GM23338 (cell line): Measurements from ENCODE around the gene GTF2E1. TPM values are rescaled to one million over a fixed set of nuclear protein-coding genes. Genes with fewer than 3 reads are reported as not detected.
A peak's percentile ranks its signal among the peaks of the same experiment; 100 is the strongest.
"Not testable (repeated sequence)": the region's sequence is repeated elsewhere in the genome, so short reads cannot be mapped to it uniquely, and the experiment has no call there.

Experiments used
- ATAC-seq: fragments of 200-7000 bp; cut with Tn5 transposase; 3 replicates; pipeline ENCODE4 v1.9.1; 2020
- DNase-seq: peaks from one replicate; pipeline ENCODE4 v3.0.0-alpha.2; 2015; ENCODE audit warnings: low spot score
- H2AFZ ChIP-seq: fragments of 200-600 bp; sonication (generic); 2 replicates; pipeline ENCODE4 v1.8.0; 2016; ENCODE audit warnings: antibody characterized with exemption, mild to moderate bottlenecking, moderate library complexity
- H3F3A ChIP-seq: fragments of 200-600 bp; sonication (generic); replicated peaks from 2 replicates; pipeline ENCODE4 v1.8.0; 2017; ENCODE audit warnings: antibody characterized with exemption, mixed run types, low read depth
- H3K27ac ChIP-seq: fragments of 200-600 bp; sonication (generic); 2 replicates; pipeline ENCODE4 v1.6.1; 2016; ENCODE audit warnings: low read depth
- H3K27me3 ChIP-seq: fragments of 200-600 bp; sonication (generic); 2 replicates; pipeline ENCODE4 v1.8.0; 2016; ENCODE audit warnings: mild to moderate bottlenecking, mixed run types, moderate library complexity; ENCODE audit not compliant: insufficient read depth
- H3K36me3 ChIP-seq: fragments of 200-600 bp; sonication (generic); 2 replicates; pipeline ENCODE4 v1.8.0; 2016; ENCODE audit warnings: mild to moderate bottlenecking; ENCODE audit not compliant: insufficient read depth
- H3K4me1 ChIP-seq: fragments of 200-600 bp; sonication (generic); 2 replicates; pipeline ENCODE4 v1.8.0; 2016; ENCODE audit warnings: mild to moderate bottlenecking, moderate library complexity; ENCODE audit not compliant: insufficient read depth
- H3K4me2 ChIP-seq: fragments of 200-600 bp; sonication (generic); 2 replicates; pipeline ENCODE4 v1.7.1; 2017; ENCODE audit warnings: mixed run types
- H3K4me3 ChIP-seq: fragments of 200-600 bp; sonication (generic); 2 replicates; pipeline ENCODE4 v1.6.1; 2016; ENCODE audit warnings: mixed run types
- H3K79me2 ChIP-seq: fragments of 200-600 bp; sonication (generic); replicated peaks from 2 replicates; pipeline ENCODE4 v1.8.0; 2017; ENCODE audit warnings: mild to moderate bottlenecking; ENCODE audit not compliant: insufficient read depth
- H3K9me2 ChIP-seq: fragments of 200-600 bp; sonication (generic); 2 replicates; pipeline ENCODE4 v1.8.0; 2017; ENCODE audit not compliant: insufficient read depth
- H4K20me1 ChIP-seq: fragments of 200-600 bp; sonication (generic); replicated peaks from 2 replicates; pipeline ENCODE4 v1.8.0; 2017; ENCODE audit warnings: mild to moderate bottlenecking; ENCODE audit not compliant: insufficient read depth
- H3K27ac Mint-ChIP-seq: 2 replicates; pipeline ENCODE4 v1.8.0; 2020; ENCODE audit warnings: inconsistent platforms, mild to moderate bottlenecking, moderate library complexity, mixed read lengths
- H3K27me3 Mint-ChIP-seq: 3 replicates; pipeline ENCODE4 v1.8.0; 2022; ENCODE audit warnings: low read depth, mild to moderate bottlenecking, moderate library complexity, mixed read lengths, inconsistent platforms; ENCODE audit not compliant: insufficient read depth, poor library complexity
- H3K36me3 Mint-ChIP-seq: 3 replicates; pipeline ENCODE4 v1.8.0; 2021; ENCODE audit warnings: low read depth, mild to moderate bottlenecking, inconsistent platforms, moderate library complexity, mixed read lengths
- H3K4me1 Mint-ChIP-seq: 3 replicates; pipeline ENCODE4 v1.8.0; 2020; ENCODE audit warnings: mild to moderate bottlenecking, inconsistent platforms, mixed read lengths
- H3K4me3 Mint-ChIP-seq: 3 replicates; pipeline ENCODE4 v1.8.0; 2021; ENCODE audit warnings: moderate library complexity, mild to moderate bottlenecking, inconsistent platforms, mixed read lengths
- H3K9me3 Mint-ChIP-seq: 3 replicates; pipeline ENCODE4 v1.8.0; 2020; ENCODE audit warnings: moderate library complexity, mild to moderate bottlenecking, inconsistent platforms, mixed read lengths
- CREB1 ChIP-seq: fragments of 250-450 bp; sonication (Bioruptor Pico); IDR thresholded peaks from 2 replicates; pipeline ENCODE4 v1.5.0; 2020; ENCODE audit warnings: low read depth, mild to moderate bottlenecking, moderate library complexity
- CTCF ChIP-seq, 2 experiments: fragments of 200-600 bp in 1 of 2; sonication (generic) in 1 of 2; conservative IDR thresholded peaks; 2 replicates each; pipeline versions ENCODE4 v1.5.1 to v1.6.1; 2016 to 2017; ENCODE audit warnings: antibody characterized with exemption in 2 of 2, low read depth in 2 of 2, mild to moderate bottlenecking in 2 of 2, moderate library complexity in 1 of 2
- EZH2 ChIP-seq: fragments of 200-600 bp; sonication (generic); IDR thresholded peaks from one replicate; pipeline ENCODE4 v1.8.0; 2017; ENCODE audit warnings: antibody characterized with exemption, mild to moderate bottlenecking, low read depth; ENCODE audit not compliant: unreplicated experiment
- EZH2phosphoT487 ChIP-seq: fragments of 200-600 bp; sonication (generic); IDR thresholded peaks from one replicate; pipeline ENCODE4 v1.8.1; 2018; ENCODE audit warnings: antibody characterized with exemption; ENCODE audit not compliant: unreplicated experiment
- JUNB ChIP-seq: IDR thresholded peaks from one replicate; pipeline ENCODE4 v1.6.1; 2016; ENCODE audit warnings: antibody characterized with exemption; ENCODE audit not compliant: unreplicated experiment
- POLR2AphosphoS5 ChIP-seq: IDR thresholded peaks from 2 replicates; pipeline ENCODE4 v1.6.1; 2016; ENCODE audit warnings: antibody characterized with exemption, low read depth
- ZNF114 ChIP-seq: fragments of 250-450 bp; sonication (Bioruptor Pico); IDR thresholded peaks from 2 replicates; pipeline ENCODE4 v1.5.0; 2020; ENCODE audit warnings: mild to moderate bottlenecking, moderate library complexity
- ZNF331 ChIP-seq: fragments of 250-450 bp; sonication (Bioruptor Pico); IDR thresholded peaks from 2 replicates; pipeline ENCODE4 v1.5.0; 2020; ENCODE audit warnings: low read depth, mild to moderate bottlenecking, moderate library complexity
- ZNF462 ChIP-seq: fragments of 250-450 bp; sonication (Bioruptor Pico); IDR thresholded peaks from 2 replicates; pipeline ENCODE4 v1.5.0; 2020; ENCODE audit warnings: mild to moderate bottlenecking, moderate library complexity
- polyA plus RNA-seq: library from polyadenylated mRNA; unstranded; fragments of >200 nt; fragmentation: Nextera tagmentation; extraction: Ambion mirVana; gene quantifications from 2 replicates; pipeline ENCODE4 v1.2.1, GENCODE V29; 2016
- total RNA-seq: library from RNA; depleted of rRNA; stranded (reverse); fragments of >200 nt; shearing (Covaris generic); gene quantifications from 2 replicates; pipeline ENCODE4 v1.2.3, GENCODE V29; 2014

Gene GTF2E1
- total and polyA plus RNA-seq, 2 experiments from 2014 or later, result 24.3 to 69.0 TPM

DNA sequence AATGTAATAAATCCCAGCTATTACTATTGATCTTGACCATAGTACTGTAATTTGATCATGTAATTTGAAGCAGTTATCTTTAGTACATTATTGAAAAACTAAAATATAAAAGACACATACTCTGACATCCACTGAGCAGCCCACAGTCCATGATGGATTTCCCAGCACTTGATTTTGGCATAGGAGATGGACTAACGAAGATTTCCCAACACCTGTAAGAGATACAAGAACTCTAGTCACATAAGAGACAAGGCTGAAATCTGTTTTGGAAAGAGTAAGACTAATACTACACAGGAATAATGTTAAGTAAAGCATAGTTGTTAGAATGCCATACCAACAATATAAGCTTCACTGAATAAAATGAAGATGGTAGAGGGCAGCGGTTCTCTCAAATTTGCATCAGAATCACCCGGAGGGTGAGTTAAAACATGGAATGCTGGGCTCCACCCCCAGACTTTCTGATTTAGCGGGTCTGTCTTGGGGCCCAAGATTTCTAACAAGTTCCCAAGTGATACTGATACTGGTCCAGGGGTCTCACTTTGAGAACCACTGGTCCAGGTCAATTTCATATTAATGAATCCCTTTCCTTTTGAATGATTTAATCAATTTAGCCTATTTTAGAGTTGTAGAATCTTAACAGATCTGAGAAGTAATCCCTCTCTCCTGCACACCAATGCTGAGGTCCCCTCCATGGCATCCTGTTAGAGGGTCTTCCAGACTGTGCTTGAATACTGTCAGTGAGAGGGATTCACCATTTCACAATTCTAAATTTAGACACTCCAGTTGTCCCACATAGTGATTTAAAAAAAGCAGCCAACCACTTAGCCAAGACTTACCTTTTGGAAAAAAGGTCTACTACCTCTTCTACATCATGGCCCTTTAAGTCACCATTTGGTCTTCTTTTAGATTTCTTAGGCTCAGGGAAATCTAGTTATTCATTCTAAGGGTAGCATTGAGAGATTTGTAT is 11.7 kb upstream of the GTF2E1 start:
- Mint-ChIP-seq H3K36me3 (peaks cover 34% of the 10 kb centered on the region), H3K27me3 (peaks cover 2% of the 10 kb centered on the region), H3K4me1 (peaks cover 21% of the 10 kb centered on the region), H3K27ac (peak overlapping the region; percentile 50; the same call in 1 of the 2 replicates), H3K9me3 (peaks cover 33% of the 10 kb centered on the region), H3K4me3 (no peak overlapping the region; the same call in 2 of the 3 replicates)
- no peaks in the 10 kb centered on the region for H4K20me1 ChIP-seq
- peaks cover 3% of the 10 kb centered on the region; the same call in 1 of the 2 replicates for H3K36me3 ChIP-seq
- 0 out of 2 replicates have a peak overlapping the region, but pooled peaks have one; percentile 10 for H3K4me2 ChIP-seq
- DNase-seq (peak; percentile 61), ATAC-seq (peak; percentile 74)
- H3K79me2 ChIP-seq, result no peaks in the 10 kb centered on the region
- no peak overlapping the region for H3K27ac ChIP-seq
- H3K27me3 ChIP-seq, result no peaks in the 10 kb centered on the region
- no peaks in the 10 kb centered on the region for H3F3A ChIP-seq
- no peak overlapping the region for H2AFZ ChIP-seq
- no peak overlapping the region for H3K4me3 ChIP-seq
- peaks cover 23% of the 10 kb centered on the region for H3K4me1 ChIP-seq
- H3K9me2 ChIP-seq, result no peaks in the 10 kb centered on the region
- no peak for TF ChIP-seq CTCF (conservative IDR thresholded peaks at IDR 0.05; ENCODE audit: low read depth in 2 of 2)
- TF ChIP-seq ZNF462 (CRISPR knock-in tag), result no peak
- TF ChIP-seq ZNF331 (CRISPR knock-in tag), result no peak
- TF ChIP-seq CREB1, result no peak
- no peak for TF ChIP-seq ZNF114 (CRISPR knock-in tag)
- TF ChIP-seq JUNB, result no peak
- TF ChIP-seq POLR2AphosphoS5, result no peak
- TF ChIP-seq EZH2phosphoT487, result no peak
- no peak for TF ChIP-seq EZH2

DNA sequence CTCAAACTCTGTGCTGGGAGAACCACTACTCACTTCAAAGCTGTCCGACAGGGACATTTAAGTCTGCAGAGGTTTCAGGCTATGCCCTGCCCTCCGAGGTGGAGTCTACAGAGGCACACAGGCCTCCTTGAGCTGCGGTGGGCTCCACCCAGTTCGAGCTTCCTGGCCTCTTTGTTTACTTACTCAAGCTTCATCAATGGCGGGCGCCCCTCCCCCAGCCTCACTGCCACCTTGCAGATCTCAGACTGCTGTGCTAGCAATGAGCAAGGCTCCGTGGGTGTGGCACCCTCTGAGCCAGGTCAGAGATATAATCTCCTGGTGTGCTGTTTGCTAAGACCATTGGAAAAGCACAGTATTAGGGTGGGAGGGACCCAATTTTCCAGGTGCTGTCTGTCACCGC is 4.5 kb upstream of the GTF2E1 start:
- not testable (repeated sequence) for DNase-seq, H3K4me3 Mint-ChIP-seq, H3K4me1 Mint-ChIP-seq, H3K27ac Mint-ChIP-seq, H2AFZ ChIP-seq, H3K4me2 ChIP-seq, H3K27me3 ChIP-seq, H3K9me2 ChIP-seq, H3K4me3 ChIP-seq, H3K27me3 Mint-ChIP-seq, H3F3A ChIP-seq, H4K20me1 ChIP-seq, H3K79me2 ChIP-seq, H3K4me1 ChIP-seq, ATAC-seq, H3K27ac ChIP-seq
- peaks cover 17% of the 10 kb centered on the region; the same call in 1 of the 2 replicates for H3K36me3 ChIP-seq
- Mint-ChIP-seq H3K9me3 (peaks cover 64% of the 10 kb centered on the region), H3K36me3 (peaks cover 65% of the 10 kb centered on the region)
